ENCODE results near the gene SCCPDH. TPM values are rescaled to one million over a fixed set of nuclear protein-coding genes. Genes with fewer than 3 reads are reported as not detected.
"Not testable (repeated sequence)": the region's sequence is repeated elsewhere in the genome, so short reads cannot be mapped to it uniquely, and the experiment has no call there.

SCCPDH gene
- polyA plus RNA-seq, 4 donors: 57.8 to 63.3 (median 58.0) TPM

- DNase-seq (ENCODE audit: low read depth in 4 of 4, low spot score in 3 of 4): not testable (repeated sequence)
These were observed 21.9 kb downstream of the SCCPDH start for GRCh38 chr1:246746155-246746554.

- DNase-seq (ENCODE audit: low read depth in 4 of 4, low spot score in 3 of 4): no peak
These were observed 23.8 kb downstream of the SCCPDH start for GRCh38 chr1:246748006-246748405.

GRCh38 chr1:246748867-246749266 lies 24.7 kb downstream of the SCCPDH start:
- DNase-seq (ENCODE audit: low read depth in 4 of 4, low spot score in 3 of 4): no peak

GRCh38 chr1:246750752-246751151 lies 26.5 kb downstream of the SCCPDH start:
- DNase-seq (ENCODE audit: low read depth in 4 of 4, low spot score in 3 of 4): no peak

GRCh38 chr1:246753670-246754535 lies 29.7 kb downstream of the SCCPDH start:
- peak; percentile 47 to 61 (median 58) for DNase-seq (ENCODE audit: low read depth in 4 of 4, low spot score in 3 of 4)

GRCh38 chr1:246755419-246755818 lies 31.2 kb downstream of the SCCPDH start:
- no peak for DNase-seq (ENCODE audit: low read depth in 4 of 4, low spot score in 3 of 4)

GRCh38 chr1:246760422-246761347 lies 36.5 kb downstream of the SCCPDH start:
- DNase-seq (ENCODE audit: low read depth in 4 of 4, low spot score in 3 of 4): no peak

GRCh38 chr1:246761396-246761795 lies 37.2 kb downstream of the SCCPDH start:
- DNase-seq (ENCODE audit: low read depth in 4 of 4, low spot score in 3 of 4): no peak

GRCh38 chr1:246765521-246765920 lies 41.3 kb downstream of the SCCPDH start:
- no peak for DNase-seq (ENCODE audit: low read depth in 4 of 4, low spot score in 3 of 4)

- no peak for DNase-seq (ENCODE audit: low read depth in 4 of 4, low spot score in 3 of 4)
These were observed 44.3 kb downstream of the SCCPDH start for GRCh38 chr1:246768403-246769020.

- DNase-seq (ENCODE audit: low read depth in 4 of 4, low spot score in 3 of 4): no peak
These were observed 45.1 kb downstream of the SCCPDH start for GRCh38 chr1:246769306-246769705.

GRCh38 chr1:246771366-246771765 lies 47.2 kb downstream of the SCCPDH start:
- no peak for DNase-seq (ENCODE audit: low read depth in 4 of 4, low spot score in 3 of 4)

- DNase-seq (ENCODE audit: low read depth in 4 of 4, low spot score in 3 of 4): no peak
These were observed 48.5 kb downstream of the SCCPDH start for GRCh38 chr1:246772686-246773085.

GRCh38 chr1:246773213-246773641 lies 49.0 kb downstream of the SCCPDH start:
- DNase-seq (ENCODE audit: low read depth in 4 of 4, low spot score in 3 of 4): no peak

- DNase-seq (ENCODE audit: low read depth in 4 of 4, low spot score in 3 of 4): no peak
These were observed 51.5 kb downstream of the SCCPDH start for GRCh38 chr1:246775531-246776385.

- DNase-seq (ENCODE audit: low read depth in 4 of 4, low spot score in 3 of 4): no peak
These were observed 52.7 kb downstream of the SCCPDH start for GRCh38 chr1:246776923-246777322.

- no peak for DNase-seq (ENCODE audit: low read depth in 4 of 4, low spot score in 3 of 4)
These were observed 54.5 kb downstream of the SCCPDH start for GRCh38 chr1:246778663-246779062.

- DNase-seq (ENCODE audit: low read depth in 4 of 4, low spot score in 3 of 4): no peak
These were observed 55.5 kb downstream of the SCCPDH start for GRCh38 chr1:246779561-246780175.

- DNase-seq (ENCODE audit: low read depth in 4 of 4, low spot score in 3 of 4): no peak
These were observed 56.1 kb downstream of the SCCPDH start for GRCh38 chr1:246780264-246780663.

GRCh38 chr1:246781212-246781611 lies 57.0 kb downstream of the SCCPDH start:
- no peak for DNase-seq (ENCODE audit: low read depth in 4 of 4, low spot score in 3 of 4)
